Activated T-cell treated with anti-CD3 and anti-CD28 coated beads for 48 hours (primary cell): Measurements from ENCODE around the gene DNAJB4.
"Not testable (repeated sequence)": the region's sequence is repeated elsewhere in the genome, so short reads cannot be mapped to it uniquely, and the experiment has no call there.

ENCODE experiments used
- DNase-seq: peaks from one replicate; pipeline ENCODE4 v3.0.0-alpha.2; 2020; ENCODE audit warnings: low read depth

The DNAJB4 gene

DNA sequence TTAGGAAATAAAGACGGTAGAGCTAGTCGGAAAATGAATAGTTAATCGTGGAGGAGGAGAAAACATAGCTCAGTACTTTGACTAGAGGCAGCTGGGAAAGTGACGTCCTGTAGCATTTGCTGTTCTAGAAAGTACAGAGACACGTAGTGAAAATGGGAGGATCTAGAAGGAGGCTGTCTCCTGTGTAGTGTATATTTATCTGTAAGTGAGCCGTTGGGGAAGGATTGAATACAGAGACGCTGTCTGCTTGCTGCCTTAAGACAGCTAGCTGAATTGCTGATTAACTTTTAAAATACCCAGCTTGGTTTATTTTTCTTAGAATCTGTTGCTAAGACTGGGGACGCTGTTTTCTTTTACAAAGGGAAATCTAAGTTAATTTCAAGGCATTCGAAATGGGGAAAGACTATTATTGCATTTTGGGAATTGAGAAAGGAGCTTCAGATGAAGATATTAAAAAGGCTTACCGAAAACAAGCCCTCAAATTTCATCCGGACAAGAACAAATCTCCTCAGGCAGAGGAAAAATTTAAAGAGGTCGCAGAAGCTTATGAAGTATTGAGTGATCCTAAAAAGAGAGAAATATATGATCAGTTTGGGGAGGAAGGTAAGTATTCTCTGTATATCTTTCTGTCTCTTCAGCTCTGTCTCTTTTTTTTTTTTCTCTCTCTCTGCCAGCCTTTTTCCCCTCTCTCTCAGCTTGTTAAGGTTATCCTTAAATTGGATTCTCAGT is at the start of gene DNAJB4:
Gene DNAJB4 (plus strand): TSS at position 221 of the 729 bp plus-strand sequence. CDS start 172 bp downstream, at position 393.
- no peak for DNase-seq

DNA sequence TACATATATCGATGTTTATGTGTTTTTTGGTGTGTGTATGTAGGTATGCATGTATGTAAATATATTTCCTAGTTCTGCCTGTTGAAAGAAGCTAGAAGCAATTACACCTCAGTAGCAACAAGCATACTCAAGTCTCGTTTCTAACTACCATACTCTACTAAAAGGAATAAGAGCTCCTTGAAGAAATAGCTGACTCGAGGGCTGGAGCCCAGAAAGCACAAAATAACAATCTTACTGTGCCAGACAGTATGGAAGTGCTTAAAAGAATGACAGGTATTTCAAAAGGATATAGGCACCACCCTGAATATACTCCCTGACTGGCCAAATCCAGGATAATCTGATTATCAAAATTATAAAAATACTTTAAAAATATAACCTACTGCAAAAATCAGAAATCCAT is 49.0 kb upstream of the DNAJB4 start:
- no peak for DNase-seq

GRCh38 chr1:77956464-77956863 is 48.3 kb upstream of the DNAJB4 start:
- DNase-seq: no peak

DNA sequence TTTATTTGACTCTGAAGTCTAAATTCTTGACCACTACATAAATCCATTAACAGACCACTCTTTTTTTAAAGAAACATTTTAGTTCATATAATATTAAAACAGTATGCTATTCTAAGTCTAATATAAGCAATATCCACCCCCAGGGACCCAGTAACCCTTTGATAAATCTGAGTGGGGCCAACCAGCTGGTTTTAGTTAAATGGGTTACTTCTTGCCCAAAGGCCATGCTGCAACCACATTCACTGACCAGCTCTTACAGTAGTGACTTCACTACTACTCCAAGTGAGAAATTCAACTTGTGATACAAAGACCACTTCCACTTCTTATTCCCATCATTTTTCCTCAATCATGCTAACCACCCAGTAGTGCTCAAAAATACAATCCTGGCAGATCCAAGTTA is 46.3 kb upstream of the DNAJB4 start:
- no peak for DNase-seq

DNA sequence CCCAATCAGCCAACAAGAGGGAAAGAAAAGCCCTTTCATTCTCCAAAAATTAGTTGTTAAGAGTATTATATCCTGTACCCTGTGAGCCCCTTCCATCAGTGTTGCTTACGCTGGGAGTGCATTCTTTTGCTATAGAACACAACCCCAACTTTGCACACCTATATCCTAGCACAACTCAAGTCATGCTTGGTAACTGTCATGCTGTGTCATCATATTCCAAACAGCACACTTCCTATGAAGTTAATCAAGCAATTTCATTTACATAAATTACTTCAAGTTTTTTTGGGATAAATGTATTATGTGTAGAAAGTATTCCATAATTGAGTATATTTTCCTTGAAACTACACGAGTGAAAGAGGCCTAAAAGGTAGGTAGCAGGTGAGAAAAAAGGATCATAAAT is 45.9 kb upstream of the DNAJB4 start:
- DNase-seq: no peak

DNA sequence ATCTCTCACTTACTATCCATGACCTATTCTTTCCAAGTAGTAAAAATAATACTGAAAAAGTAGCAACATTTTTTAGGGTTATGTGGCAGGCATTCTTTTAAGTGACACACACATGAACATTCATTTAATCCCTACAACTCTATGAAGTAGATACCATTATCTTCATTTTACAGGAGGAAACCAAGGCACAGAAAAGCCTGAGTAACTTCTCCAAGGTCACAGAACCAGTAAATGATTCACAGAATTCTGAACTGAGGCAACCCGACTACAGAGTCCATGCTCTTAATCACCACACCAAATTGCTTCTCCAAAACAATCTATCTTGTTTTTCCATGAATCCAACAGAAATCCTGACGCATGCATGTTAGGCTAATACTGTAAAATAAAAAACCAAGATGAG is 43.3 kb upstream of the DNAJB4 start:
- DNase-seq: no peak

- no peak for DNase-seq
Observed at GRCh38 chr1:77966291-77966690, 38.4 kb upstream of the DNAJB4 start.

GRCh38 chr1:77970192-77970591 is 34.5 kb upstream of the DNAJB4 start:
- no peak for DNase-seq

DNA sequence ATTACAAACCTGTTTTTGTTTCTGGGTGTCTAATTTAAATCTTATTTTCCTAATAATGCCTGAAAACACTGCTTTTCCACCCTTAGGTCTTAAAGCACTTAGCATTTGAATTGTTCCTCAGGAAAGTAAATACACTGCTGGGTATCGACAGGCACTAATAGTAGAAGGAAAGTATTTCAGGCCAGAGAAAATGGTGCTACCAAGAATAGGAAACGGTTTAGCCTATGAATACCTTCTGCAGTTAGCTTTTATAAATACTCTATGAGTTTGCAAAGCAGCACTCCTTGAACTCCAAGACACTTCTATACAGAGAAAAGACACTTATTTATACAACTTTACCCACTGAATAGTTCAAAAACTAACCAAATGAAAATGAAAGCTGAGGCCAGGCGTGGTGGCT is 32.7 kb upstream of the DNAJB4 start:
- DNase-seq: no peak

DNA sequence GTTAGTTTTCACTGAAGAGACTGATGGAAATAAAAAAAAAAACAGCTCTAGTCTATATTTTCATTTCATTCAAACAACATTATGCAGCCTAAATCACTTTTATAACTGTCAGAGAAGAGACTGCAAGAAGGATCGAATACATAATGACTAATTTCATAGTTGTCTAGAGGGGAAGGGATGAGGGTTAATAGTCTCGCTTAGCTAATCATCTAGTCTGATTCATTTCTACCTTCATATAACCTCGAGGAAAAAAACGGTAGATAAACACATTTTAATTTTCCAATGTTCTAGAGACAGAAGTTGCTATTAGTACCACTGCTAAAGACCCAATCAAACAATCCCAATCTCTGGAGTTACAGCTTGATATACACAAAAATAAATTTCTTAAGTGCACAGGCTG is 29.4 kb upstream of the DNAJB4 start:
- DNase-seq: no peak

- no peak for DNase-seq
Observed at GRCh38 chr1:77975907-77976306, 28.8 kb upstream of the DNAJB4 start.

DNA sequence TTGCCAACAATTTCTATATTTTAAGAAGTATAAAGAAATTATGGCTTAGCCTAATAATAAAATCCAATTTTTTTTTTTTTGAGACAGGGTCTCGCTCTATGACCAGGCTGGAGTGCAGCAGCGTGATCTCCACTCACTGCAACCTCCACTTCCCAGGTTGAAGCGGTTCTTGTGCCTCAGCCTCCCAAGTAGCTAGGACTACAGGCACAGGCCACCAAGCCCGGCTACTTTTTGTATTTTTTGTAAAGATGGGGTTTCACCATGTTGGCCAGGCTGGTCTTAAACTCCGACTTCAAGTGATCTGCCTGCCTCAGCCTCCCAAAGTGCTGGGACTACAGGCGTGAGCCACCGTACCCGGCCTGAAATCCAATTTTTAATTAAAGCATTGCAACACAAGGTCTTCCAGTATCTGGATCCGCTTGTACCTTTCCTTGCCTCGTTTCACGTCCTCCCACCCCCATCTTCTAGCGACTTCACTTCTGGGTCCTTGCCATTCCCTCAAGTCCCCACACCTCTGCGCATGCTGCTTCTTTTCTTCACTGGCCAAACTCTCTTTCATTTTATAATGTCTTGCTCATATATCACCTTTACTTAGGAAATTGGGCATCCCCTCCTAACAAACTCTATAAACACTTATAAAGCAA is 28.2 kb upstream of the DNAJB4 start:
- no peak for DNase-seq

DNA sequence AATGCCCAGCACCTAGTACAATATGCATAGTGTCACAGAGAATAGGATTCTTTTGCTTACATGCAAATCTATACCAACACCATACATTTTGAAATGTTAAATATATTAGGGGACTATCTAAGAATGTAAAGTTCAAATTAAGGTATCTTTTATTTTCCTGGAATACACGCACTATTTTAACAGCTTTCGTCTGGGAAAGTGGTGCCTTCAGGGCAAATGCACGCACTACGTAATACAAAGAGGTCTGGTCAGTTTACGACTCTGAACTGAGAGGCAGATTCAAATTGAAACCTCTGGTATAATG is 26.8 kb upstream of the DNAJB4 start:
- DNase-seq: no peak

DNA sequence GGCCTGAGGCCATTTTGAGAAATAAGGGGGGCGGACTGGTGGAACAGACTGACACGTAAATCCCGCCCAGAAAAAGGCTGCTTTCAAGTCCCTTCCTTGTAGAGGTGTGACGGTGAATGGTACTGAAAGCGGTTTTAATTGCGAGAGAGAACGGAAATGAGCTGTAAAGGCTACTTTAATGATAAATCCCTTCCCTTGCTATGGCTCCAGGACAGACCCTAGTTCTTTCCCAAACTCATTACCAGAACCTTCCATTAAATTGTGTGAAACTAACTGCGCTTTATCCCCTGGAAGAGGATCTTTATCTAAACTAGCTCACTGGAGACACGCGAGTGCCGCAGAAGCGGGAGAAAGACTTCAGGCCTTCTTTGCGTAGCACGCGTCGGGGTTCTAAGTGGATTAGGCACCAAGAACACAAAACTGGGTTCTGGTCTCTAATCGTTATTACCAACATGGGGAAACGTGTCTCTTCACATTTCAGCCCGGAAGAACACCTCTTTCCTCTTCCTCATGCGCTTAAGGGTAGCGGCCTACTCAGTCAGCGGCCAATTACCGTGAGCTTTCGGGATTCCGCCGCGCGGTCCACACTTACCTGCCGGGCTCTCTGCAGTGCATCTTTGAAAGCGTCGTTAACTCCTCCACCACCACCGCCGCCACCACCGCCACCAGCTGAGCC is 26.3 kb upstream of the DNAJB4 start:
- peak; percentile 58 for DNase-seq

DNA sequence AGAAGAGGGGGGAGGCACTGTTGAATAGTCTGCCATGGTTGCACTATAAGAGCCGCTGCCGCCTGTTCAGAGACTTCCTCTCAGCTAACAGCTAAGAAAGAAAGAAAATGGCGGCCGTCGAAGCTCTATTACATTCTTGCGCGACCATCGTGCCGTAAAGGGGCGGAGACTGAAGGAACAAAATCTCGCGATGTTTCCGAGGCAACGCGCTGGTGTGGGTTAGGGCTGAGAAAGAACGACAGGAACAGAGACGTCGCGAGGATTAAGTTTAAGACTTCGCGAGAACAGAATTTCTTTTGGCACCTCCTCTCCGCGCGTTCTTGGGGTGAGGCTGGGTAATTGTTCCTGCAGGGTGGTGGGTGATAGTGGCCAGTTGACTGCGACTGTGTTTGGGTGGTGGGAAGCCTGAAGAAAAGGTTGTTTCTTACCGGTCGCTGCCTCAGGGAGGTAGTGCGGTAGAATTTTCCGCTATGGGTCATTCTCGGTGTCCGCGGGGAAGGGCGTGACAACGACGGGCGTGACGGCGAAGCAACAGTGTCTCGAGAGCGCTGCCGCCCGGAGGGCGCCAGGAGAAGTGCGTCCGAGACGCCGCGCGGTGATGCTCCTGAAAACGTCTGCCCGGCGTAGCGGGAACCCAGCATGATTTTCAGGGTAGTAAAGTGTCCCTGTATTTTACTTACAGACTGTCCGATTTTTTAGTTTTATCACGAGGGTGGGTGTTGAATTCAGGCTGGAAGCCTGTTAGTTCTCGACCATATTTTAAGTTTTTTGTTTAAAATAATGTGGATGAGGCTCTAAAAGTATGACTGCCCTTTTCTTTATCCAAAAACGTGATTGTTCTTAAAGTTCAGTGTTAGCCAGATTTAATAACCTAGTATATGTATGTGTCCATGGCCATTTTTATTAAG is 25.5 kb upstream of the DNAJB4 start, which contains the start of gene FUBP1:
Gene FUBP1 (minus strand): TSS at position 104 of the 908 bp plus-strand sequence. CDS start 68 bp downstream, at position 36.
- peak; percentile 88 for DNase-seq

- not testable (repeated sequence) for DNase-seq
Observed at GRCh38 chr1:77983352-77983996, 21.3 kb upstream of the DNAJB4 start.

DNA sequence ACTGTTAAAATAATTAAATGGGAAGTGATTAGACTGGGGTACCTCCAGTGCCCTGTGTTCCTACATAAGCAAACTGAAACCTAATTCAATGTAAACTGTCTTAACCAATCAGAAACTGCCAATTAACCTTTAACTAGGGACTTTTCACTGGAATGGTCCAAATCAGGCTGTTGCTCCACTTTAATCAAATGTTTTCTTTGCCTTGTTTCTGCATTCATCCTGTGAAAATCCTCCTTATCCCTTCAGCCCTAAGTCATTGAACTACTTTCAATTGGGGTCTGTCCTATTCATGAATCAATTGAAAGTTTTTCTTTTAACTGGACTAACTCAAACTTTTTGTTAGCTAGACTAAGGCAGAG is 20.8 kb upstream of the DNAJB4 start:
- no peak for DNase-seq

DNA sequence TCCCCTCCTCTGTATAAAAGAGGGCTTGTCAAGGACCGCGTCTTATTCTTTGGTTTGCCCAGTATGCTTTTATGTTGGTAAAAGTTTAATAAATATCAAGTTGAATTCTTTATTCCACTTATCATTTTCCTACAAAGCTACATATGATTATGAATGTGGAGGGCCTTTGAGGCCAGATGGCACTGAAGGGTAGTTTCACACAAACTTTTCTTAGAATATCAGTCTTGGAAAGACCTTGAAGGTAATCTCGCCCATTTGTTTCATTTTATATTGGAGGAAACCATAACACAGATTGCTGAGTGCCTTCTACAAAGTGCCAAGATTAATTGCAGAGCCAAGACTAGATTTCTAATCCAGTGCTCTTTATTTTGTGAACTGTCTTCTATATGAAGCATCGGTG is 20.1 kb upstream of the DNAJB4 start:
- DNase-seq: no peak

DNA sequence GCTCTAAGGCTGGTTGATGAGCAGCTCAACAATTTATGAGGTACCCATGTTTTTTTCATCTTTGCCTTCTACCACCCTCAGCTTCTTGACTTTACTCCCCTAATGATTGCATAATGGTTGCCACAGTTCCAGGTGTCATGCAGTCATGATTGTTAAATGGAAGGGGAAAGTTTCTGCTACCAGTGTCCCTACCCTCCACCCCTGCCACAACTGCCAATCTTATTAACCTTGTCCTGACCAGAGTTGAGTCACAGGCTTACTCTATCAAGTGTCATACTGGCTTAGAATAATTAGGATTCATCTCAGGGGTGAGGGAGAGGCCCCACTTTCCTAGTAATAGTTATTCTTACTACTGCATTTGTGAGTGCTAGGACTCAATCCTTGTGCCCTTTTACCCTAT is 17.9 kb upstream of the DNAJB4 start:
- no peak for DNase-seq

DNA sequence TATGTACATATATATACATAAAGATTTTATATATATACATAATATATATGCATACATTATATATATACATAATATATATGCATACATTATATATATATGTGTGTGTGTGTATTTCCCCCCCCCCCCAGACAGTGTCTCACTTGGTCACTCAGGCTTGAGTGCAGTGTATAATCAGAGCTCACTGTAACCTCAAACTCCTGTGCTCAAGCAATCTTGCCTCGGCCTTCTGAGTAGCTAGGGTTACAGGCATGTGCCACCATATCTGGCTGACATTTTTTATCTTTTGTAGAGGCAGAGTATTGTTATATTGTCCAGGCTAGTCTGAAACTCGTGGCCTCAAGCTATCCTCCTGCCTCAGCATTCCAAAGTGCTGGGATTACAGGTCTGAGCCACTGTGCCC is 16.8 kb upstream of the DNAJB4 start:
- DNase-seq: no peak

- DNase-seq: no peak
Observed at GRCh38 chr1:77989744-77990143, 15.0 kb upstream of the DNAJB4 start.

- DNase-seq: no peak
Observed at GRCh38 chr1:77990629-77991204, 14.0 kb upstream of the DNAJB4 start.
